ENCODE data around the gene FASLG.

DNA sequence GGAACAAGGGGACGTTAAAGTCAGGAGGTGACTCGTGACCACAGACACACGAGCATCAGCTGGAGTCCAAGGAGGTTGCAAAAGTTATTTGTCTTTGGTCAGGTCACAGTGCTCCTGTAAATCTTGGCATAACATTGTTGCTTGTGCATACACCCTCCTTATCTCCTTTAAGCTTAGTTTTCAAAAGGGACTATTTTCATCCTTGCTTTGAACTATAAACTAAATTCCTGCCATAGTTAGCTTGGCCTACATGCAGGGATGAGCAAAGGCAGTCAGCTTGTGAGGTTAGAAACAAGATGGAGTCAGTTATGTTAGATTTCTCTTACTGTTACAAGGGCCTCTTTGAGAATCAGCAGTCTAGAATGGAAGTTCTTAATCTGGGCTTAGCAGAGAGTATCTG, 28.0 kb upstream of the FASLG start:
- TF ChIP-seq, protein P1, sequence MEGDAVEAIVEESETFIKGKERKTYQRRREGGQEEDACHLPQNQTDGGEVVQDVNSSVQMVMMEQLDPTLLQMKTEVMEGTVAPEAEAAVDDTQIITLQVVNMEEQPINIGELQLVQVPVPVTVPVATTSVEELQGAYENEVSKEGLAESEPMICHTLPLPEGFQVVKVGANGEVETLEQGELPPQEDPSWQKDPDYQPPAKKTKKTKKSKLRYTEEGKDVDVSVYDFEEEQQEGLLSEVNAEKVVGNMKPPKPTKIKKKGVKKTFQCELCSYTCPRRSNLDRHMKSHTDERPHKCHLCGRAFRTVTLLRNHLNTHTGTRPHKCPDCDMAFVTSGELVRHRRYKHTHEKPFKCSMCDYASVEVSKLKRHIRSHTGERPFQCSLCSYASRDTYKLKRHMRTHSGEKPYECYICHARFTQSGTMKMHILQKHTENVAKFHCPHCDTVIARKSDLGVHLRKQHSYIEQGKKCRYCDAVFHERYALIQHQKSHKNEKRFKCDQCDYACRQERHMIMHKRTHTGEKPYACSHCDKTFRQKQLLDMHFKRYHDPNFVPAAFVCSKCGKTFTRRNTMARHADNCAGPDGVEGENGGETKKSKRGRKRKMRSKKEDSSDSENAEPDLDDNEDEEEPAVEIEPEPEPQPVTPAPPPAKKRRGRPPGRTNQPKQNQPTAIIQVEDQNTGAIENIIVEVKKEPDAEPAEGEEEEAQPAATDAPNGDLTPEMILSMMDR (IDR thresholded peaks at IDR 0.05; ENCODE audit: insufficient read depth, low read length) = no peak
- TF ChIP-seq POLR2AphosphoS5 (IDR thresholded peaks at IDR 0.05; ENCODE audit: low read depth) = no peak
- TF ChIP-seq GABPA (IDR thresholded peaks at IDR 0.05; ENCODE audit: low read depth) = no peak
